ENCODE data around the gene DEGS2.
A peak's percentile ranks its signal among the peaks of the same experiment; 100 is the strongest.

Gene DEGS2

GRCh38 chr14:100109594-100109955, 49.9 kb downstream of the DEGS2 start:
- no peak for DNase-seq

- peak; percentile 11 for DNase-seq
Measured at GRCh38 chr14:100108840-100109593, 50.4 kb downstream of the DEGS2 start.

GRCh38 chr14:100108042-100108825, 51.2 kb downstream of the DEGS2 start:
- peak; percentile 92 for DNase-seq

- peak; percentile 25 for DNase-seq
Measured at GRCh38 chr14:100107236-100107635, 52.2 kb downstream of the DEGS2 start.

GRCh38 chr14:100106250-100107112, 53.0 kb downstream of the DEGS2 start:
- DNase-seq, result peak; percentile 51

GRCh38 chr14:100105357-100106169, 53.9 kb downstream of the DEGS2 start:
- peak; percentile 55 for DNase-seq

GRCh38 chr14:100104523-100105300, 54.7 kb downstream of the DEGS2 start:
- peak; percentile 11 for DNase-seq

GRCh38 chr14:100104006-100104352, 55.5 kb downstream of the DEGS2 start:
- no peak for DNase-seq

GRCh38 chr14:100103250-100104005, 56.0 kb downstream of the DEGS2 start:
- peak; percentile 51 for DNase-seq

GRCh38 chr14:100102156-100102785, 57.2 kb downstream of the DEGS2 start:
- peak; percentile 10 for DNase-seq

GRCh38 chr14:100100032-100100703, 59.3 kb downstream of the DEGS2 start:
- DNase-seq, result peak; percentile 3

GRCh38 chr14:100098171-100098570, 61.3 kb downstream of the DEGS2 start:
- DNase-seq, result peak; percentile 8

GRCh38 chr14:100096656-100097055, 62.8 kb downstream of the DEGS2 start:
- DNase-seq, result peak; percentile 1
